ENCODE measurements around the gene IQGAP2. TPM values are rescaled to one million over a fixed set of nuclear protein-coding genes. Genes with fewer than 3 reads are reported as not detected.
A peak's percentile ranks its signal among the peaks of the same experiment; 100 is the strongest.

IQGAP2 gene
- polyA plus RNA-seq, 3 donors: 72.4 to 95.7 (median 83.7) TPM

GRCh38 chr5:76383126-76383832 lies 19.8 kb upstream of the IQGAP2 start:
- DNase-seq (ENCODE audit: low read depth in 3 of 3, low spot score in 2 of 3): no peak

DNA sequence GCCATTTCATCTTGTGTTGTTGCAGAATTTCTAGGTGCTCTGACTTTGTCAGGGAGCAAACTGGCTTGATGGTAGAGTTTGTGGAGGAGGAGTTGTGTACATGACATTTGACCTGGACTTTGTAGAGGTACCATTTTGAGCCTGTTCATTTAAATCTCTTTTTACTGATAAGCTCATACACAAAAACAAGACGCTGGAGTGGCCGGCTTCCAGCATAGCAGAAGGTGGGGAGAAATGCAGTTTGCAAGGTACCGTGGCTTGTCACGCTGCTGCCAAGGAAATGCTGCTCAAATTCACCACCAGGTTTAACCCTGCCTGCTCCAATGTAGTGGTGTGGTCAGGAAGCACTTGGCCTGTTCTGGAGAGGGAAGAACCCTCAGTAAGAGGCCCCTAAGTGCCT lies 18.9 kb upstream of the IQGAP2 start:
- DNase-seq (ENCODE audit: low read depth in 3 of 3, low spot score in 2 of 3): no peak

DNA sequence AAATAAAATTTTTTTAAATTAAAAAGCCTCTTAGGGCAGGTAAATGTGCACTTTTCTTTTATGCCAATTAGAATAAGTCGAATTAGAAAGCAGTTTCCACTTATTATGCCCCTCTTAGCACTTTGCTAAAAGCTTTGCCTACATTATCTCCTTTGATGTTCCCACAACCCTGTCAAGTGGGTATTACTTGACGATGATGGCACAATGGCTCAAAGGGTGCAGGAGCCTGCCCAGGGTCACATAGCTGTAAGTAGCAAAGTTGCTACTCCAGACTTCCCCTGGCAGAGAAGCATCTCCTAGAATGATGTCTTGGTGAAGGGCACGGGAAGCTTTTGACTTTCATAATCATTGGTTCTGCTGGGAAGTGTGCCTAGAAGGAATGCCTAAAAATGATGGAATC lies 18.4 kb upstream of the IQGAP2 start:
- DNase-seq (ENCODE audit: low read depth in 3 of 3, low spot score in 2 of 3): no peak

GRCh38 chr5:76385540-76385939 lies 17.5 kb upstream of the IQGAP2 start:
- DNase-seq (ENCODE audit: low read depth in 3 of 3, low spot score in 2 of 3): no peak

- DNase-seq (ENCODE audit: low read depth in 3 of 3, low spot score in 2 of 3): no peak
These were observed 16.7 kb upstream of the IQGAP2 start for GRCh38 chr5:76386360-76386759.

GRCh38 chr5:76388236-76388635 lies 14.8 kb upstream of the IQGAP2 start:
- DNase-seq (ENCODE audit: low read depth in 3 of 3, low spot score in 2 of 3): no peak

DNA sequence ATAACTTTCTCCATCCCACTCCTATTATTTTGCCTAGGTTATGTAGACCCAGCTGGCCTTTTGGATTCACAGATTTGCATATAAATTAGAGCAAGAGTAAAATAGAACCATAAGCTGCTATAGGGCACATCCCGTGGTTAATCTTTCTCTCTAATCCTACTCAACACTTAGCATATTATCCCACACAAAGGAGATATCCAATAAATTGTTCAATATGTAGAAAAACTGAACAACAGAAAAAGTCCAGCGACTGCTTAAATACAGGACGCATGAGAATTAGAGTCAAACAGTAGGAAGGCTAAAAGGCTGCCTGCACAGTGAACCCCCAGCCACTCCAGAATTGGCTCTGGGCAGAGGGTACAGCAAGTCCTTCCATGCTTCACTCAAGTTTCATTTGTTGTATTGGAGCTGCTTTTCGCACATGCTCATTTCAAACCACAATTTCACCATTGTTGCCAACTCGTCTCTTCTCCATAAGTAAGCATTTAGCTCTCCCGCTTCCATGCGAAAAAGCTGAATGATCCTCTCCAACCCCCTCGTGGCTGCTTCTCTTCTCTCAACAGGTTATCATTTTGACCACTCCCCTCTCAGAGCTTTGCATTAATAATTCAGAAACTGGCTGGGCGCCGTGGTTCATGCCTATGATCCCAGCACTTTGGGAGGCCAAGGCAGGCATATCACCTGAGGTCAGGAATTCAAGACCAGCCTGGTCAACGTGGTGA lies 14.1 kb upstream of the IQGAP2 start:
- no peak for DNase-seq (ENCODE audit: low read depth in 3 of 3, low spot score in 2 of 3)

- DNase-seq (ENCODE audit: low read depth in 3 of 3, low spot score in 2 of 3): no peak
These were observed 13.5 kb upstream of the IQGAP2 start for GRCh38 chr5:76389513-76390154.

DNA sequence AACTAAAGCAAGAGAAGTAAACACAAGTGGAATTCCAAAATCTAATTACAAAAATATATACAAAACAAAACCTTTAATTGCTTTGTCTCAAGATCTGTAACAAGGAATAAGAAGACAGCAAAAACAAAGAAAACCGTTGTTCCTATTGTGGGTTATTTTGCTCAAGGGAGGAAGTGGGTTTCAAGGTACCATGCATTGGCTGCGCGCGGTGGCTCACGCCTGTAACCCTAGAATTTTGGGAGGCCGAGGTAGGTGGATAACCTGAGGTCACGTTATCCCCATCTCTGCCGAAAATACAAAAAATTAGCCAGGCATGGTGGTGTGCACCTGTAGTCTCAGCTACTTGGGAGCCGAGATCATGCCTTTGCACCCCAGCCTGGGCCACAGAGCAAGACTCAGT lies 12.1 kb upstream of the IQGAP2 start:
- DNase-seq (ENCODE audit: low read depth in 3 of 3, low spot score in 2 of 3): no peak

- no peak for DNase-seq (ENCODE audit: low read depth in 3 of 3, low spot score in 2 of 3)
These were observed 9.9 kb upstream of the IQGAP2 start for GRCh38 chr5:76393035-76393680.

GRCh38 chr5:76397200-76397599 lies 5.9 kb upstream of the IQGAP2 start:
- DNase-seq (ENCODE audit: low read depth in 3 of 3, low spot score in 2 of 3): no peak

DNA sequence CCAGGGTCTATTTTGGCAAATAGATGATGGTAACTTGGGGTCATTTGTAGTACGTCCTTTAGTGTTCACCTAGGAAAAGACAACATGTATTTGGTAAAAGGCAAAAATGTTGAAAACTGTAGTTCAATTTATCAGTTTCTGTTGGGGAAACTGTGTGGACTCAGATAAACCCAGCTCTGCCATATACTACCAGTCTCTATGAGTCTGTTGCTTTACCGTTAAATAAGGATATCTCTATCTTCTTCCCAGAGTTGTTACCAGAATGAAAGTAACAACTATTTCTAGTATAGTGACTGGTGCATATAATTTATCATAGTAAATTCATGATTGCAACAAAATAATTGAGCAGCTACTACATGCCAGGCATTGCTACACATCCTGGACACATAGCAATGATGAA lies 3.8 kb upstream of the IQGAP2 start:
- DNase-seq (ENCODE audit: low read depth in 3 of 3, low spot score in 2 of 3): no peak

DNA sequence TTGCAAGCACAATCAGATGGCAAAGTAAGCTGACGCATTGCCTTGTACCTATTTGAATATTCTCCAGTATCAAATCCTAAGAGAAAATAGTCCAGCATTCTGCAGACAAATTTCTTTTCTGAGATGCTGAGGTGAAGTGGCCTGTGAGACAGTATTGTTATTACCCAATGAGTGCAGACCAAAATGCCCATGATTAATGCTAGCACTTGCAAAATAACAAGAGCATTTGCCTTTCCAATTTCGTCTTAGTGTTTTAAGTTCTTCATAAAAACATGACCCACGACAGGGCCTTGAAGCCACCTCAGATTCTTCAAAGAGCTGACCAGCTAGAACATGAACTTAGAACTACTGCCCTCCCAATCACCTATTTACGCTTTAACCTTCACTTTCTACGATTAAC lies 2.6 kb upstream of the IQGAP2 start:
- no peak for DNase-seq (ENCODE audit: low read depth in 3 of 3, low spot score in 2 of 3)

DNA sequence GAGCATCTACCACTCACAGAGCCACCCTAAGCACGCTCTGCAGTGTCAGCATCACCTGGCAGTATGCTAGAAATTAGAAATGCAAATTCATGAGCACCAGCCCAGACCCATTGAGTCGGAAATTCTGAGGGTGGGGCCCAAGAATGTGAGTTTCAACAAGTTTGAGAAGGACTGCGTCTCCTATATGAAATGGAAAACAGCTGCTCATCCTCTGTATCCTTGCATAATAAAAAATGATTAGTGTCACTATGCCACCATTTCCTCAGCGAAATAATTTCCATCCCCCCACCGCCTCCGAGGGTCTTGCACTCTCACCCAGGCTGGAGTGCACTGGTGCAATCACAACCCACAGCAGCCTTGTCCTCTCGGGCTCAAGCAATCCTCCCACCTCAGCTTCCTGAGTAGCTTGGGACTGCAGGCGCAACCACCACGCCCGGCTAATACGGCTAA lies 1.3 kb upstream of the IQGAP2 start:
- DNase-seq (ENCODE audit: low read depth in 3 of 3, low spot score in 2 of 3): no peak

DNA sequence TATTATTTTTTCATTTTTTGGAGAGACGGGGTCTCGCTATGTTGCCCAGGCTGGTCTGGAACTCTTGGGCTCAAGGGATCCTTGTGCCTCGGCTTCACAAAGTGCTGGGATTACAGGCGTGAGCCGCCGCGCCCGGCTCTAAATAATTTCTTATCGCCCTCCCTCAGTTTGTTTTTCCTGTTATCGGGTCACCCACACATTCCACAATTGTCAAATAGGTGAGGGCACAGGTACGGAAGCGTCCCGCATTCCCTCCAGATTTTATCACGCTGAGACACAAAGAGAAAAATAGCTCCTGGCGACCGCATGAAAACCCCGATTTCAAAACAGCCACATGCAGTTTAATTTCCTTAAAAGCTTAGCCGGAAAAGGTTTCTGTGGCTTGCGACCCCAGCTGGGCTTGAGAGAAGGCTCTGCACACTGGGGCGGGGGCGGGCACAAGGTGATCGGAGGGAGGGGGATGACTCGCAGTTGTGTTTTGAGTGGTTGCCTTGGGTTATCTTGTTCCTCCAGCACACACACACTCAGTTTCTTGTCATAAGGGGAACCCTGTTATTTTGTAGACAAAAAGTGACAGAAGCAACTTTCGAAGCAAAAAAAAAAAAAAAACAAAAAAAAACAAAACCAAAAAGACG lies 717 bp upstream of the IQGAP2 start:
- peak in 1 of 3 donors; percentile 37 for DNase-seq (ENCODE audit: low read depth in 3 of 3, low spot score in 2 of 3)

DNA sequence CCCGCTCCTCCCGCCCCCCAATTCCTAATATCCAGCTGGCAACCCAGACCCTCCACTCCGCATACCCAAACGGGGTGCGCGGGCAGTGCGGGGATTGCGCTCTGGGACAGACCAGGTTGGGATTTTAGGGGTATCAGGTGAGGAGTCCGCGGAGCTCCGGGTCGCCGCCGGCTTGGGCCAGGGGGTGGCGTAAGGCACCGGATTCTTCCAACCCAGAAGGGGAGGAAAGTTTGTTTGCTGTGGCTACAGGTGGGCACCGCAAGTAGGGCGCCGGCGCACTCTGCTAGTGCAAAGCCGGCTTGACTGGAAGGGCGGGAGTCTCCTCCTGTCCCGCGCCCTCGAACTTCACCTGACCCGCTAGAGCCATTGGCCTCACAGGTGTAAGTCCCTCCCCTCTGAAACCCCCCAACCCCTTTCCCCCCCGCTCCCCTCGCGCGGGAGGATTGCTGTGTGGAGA lies 709 bp downstream of the IQGAP2 start:
- DNase-seq (ENCODE audit: low read depth in 3 of 3, low spot score in 2 of 3): peak in 1 of 3 donors; percentile 23

DNA sequence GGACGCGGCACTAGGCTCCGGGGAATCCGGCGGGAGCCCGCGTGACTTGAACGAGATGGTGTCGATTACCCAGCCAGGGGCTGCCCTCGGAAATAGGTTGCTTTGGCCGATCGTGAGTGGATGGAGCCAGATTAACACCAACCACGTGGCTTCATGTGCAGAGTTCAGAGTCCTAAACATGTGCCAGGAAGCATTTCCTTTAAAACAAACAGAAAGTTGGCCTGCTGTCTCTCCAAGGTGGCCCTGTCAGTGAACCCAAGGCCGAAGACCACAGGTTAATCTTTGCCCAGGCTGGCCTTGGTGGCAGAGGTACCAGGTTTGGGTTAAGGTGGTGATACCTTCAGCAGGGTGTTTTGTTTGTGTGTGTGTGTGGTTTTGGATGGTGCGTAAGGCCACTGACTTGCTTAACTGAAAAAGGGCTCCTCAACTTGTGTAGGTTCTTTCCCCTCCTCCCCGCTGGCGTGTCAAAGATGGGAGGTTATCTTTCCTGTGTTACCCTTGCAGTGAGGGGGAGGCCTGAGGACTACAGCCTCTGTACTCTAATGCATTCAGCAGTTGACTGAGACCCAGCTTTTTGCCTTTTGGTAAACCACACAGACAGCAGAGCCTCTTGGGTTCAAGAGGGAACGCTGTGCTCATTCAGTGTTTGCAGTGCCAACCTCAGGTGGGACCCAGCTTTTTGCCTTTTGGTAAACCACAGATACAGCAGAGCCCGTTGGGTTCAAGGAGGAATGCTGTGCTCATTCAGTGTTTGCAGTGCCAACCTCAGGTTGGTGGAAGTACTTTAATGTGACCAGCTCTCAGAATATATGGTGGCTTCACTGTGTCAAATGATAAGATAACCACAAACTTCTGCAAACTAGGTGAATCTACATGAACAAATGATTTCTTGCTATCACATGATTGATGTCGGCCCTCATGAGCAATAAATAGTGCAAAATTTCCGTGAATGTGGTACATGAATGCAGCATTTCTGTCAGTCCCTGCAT lies 1.4 kb downstream of the IQGAP2 start:
- DNase-seq (ENCODE audit: low read depth in 3 of 3, low spot score in 2 of 3): no peak

DNA sequence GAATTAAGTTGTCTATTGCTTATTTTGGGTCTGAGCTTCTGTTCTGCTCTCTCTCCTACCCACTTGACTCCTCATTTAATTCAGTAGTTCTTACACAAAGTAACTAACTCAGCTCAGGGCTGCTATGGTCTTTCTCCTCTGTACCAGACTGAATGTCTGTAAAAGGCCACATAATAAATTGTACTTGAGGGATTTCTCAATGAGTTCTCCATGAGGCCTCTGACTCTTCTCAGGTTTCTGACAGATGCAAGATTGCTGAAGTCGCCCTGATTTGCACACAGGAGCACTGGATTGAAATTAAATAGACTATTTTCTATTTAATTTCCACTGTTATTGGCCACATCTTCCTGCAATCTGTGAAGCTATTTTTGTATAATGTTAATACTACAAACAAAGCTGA lies 2.9 kb downstream of the IQGAP2 start:
- DNase-seq (ENCODE audit: low read depth in 3 of 3, low spot score in 2 of 3): no peak

DNA sequence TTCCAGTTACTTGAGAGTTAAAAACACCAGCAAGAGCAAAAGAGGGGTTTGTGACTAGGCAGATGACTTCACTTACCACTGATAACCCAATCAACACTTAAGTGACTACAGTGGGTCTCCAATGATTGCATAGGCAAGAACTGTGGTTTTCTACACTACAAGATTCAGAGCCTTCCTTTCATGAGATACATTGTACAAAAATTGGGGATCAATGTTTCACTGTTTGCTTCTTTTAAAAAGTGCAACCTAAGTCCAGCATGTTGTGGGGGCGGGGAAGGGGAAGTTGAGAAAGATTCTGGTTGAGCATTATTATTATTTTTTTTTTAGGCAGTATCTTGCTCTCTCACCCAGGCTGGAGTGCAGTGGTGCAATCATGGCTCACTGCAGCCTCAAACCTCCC lies 3.6 kb downstream of the IQGAP2 start:
- no peak for DNase-seq (ENCODE audit: low read depth in 3 of 3, low spot score in 2 of 3)

Data from right renal cortex interstitium (tissue), 3 donors.